H1 (cell line): ENCODE data around the gene CA9. TPM values are rescaled to one million over a fixed set of nuclear protein-coding genes. Genes with fewer than 3 reads are reported as not detected.
"Not testable (repeated sequence)": the region's sequence is repeated elsewhere in the genome, so short reads cannot be mapped to it uniquely, and the experiment has no call there.

Source experiments
- CTCF ChIA-PET: fragments of 300-600 bp; sonication (Branson Sonifier 250); formaldehyde crosslinking; loops from one replicate; lab custom pipeline; 2021; ENCODE audit not compliant: partially characterized antibody; lab: Charles Lee
- POLR2A ChIA-PET: fragments of 300-600 bp; sonication (Branson Sonifier 250); formaldehyde crosslinking; loops from one replicate; lab custom pipeline; 2021; ENCODE audit warnings: inconsistent platforms; ENCODE audit not compliant: partially characterized antibody; lab: Charles Lee
- DNase-seq, 2 experiments: peaks; one replicate each; pipeline versions ENCODE4 v3.0.0 to v3.0.0-alpha.2; 2010 to 2022; ENCODE audit warnings: low spot score in 2 of 2, low read depth in 1 of 2, mixed read lengths in 1 of 2
- FAIRE-seq: peaks from 2 replicates; lab custom pipeline; 2011; peaks lifted over from hg19 to GRCh38; lab: Jason Lieb, UNC
- H2AFZ ChIP-seq: 2 replicates; pipeline ENCODE4 v1.8.1; 2012; ENCODE audit warnings: low read length, inconsistent platforms
- H2AK5ac ChIP-seq: 2 replicates; pipeline ENCODE4 v1.6.1; 2013; ENCODE audit warnings: low read depth, low read length
- H2BK120ac ChIP-seq: replicated peaks from 2 replicates; pipeline ENCODE3; 2013; ENCODE audit warnings: low read depth, low read length, inconsistent platforms
- H2BK12ac ChIP-seq: 2 replicates; pipeline ENCODE4 v1.6.1; 2013; ENCODE audit warnings: low read depth, low read length
- H2BK15ac ChIP-seq: 2 replicates; pipeline ENCODE4 v1.6.1; 2013; ENCODE audit warnings: low read length
- H2BK20ac ChIP-seq: 2 replicates; pipeline ENCODE4 v1.6.1; 2013; ENCODE audit warnings: low read length
- H2BK5ac ChIP-seq: 2 replicates; pipeline ENCODE4 v1.6.1; 2013; ENCODE audit warnings: low read depth, low read length
- H3K14ac ChIP-seq: 2 replicates; pipeline ENCODE4 v1.6.1; 2013; ENCODE audit warnings: inconsistent platforms; ENCODE audit not compliant: insufficient read length
- H3K18ac ChIP-seq: 2 replicates; pipeline ENCODE4 v1.6.1; 2013; ENCODE audit warnings: low read length; ENCODE audit errors: extremely low read depth
- H3K23ac ChIP-seq: 2 replicates; pipeline ENCODE4 v1.6.1; 2013; ENCODE audit warnings: inconsistent platforms; ENCODE audit not compliant: insufficient read length
- H3K23me2 ChIP-seq: 2 replicates; pipeline ENCODE4 v1.6.1; 2013; ENCODE audit warnings: low read depth, low read length
- H3K27ac ChIP-seq: 2 replicates; pipeline ENCODE4 v1.6.1; 2011; ENCODE audit warnings: low read depth, low read length, inconsistent platforms
- H3K27me3 ChIP-seq, 4 experiments: replicated peaks in 1 of 4; 1 replicate in 1 of 4; 2 replicates in 3 of 4; pipeline versions ENCODE4 v1.6.1 to v1.8.1; 2011 to 2013; ENCODE audit warnings: low read length in 3 of 4, mild to moderate bottlenecking in 3 of 4, inconsistent platforms in 2 of 4, mixed read lengths in 2 of 4, moderate library complexity in 1 of 4; ENCODE audit not compliant: control insufficient read depth in 3 of 4, insufficient read depth in 3 of 4; ENCODE audit errors: extremely low read depth in 1 of 4
- H3K36me3 ChIP-seq, 4 experiments: 2 replicates each; pipeline versions ENCODE4 v1.6.1 to v1.8.1; 2011 to 2013; ENCODE audit warnings: mild to moderate bottlenecking in 4 of 4, low read length in 3 of 4, moderate library complexity in 2 of 4, control low read depth in 1 of 4, inconsistent platforms in 1 of 4; ENCODE audit not compliant: insufficient read depth in 4 of 4, control insufficient read depth in 2 of 4
- H3K4ac ChIP-seq: replicated peaks from 2 replicates; pipeline ENCODE3; 2013; ENCODE audit warnings: low read length, low read depth, mixed read lengths, inconsistent platforms; ENCODE audit not compliant: insufficient read length
- H3K4me1 ChIP-seq, 4 experiments: replicated peaks in 1 of 4; 1 replicate in 1 of 4; 2 replicates in 3 of 4; pipeline versions ENCODE4 v1.6.1 to v1.8.1; 2011 to 2013; ENCODE audit warnings: low read length in 3 of 4, inconsistent platforms in 2 of 4, mixed read lengths in 1 of 4; ENCODE audit not compliant: insufficient read depth in 4 of 4, control insufficient read depth in 3 of 4
- H3K4me2 ChIP-seq, 2 experiments: 2 replicates each; pipeline versions ENCODE4 v1.6.1 to v1.8.1; 2011 to 2013; ENCODE audit warnings: low read depth in 2 of 2, low read length in 2 of 2, control low read depth in 1 of 2, inconsistent platforms in 1 of 2, mild to moderate bottlenecking in 1 of 2; ENCODE audit not compliant: insufficient read depth in 1 of 2
- H3K4me3 ChIP-seq, 4 experiments: fragments of 200-600, 300-600 bp in 1 of 4; sonication (generic), shearing (Covaris generic), sonication (Bioruptor Twin) in 1 of 4; 2 replicates each; pipeline versions ENCODE4 v1.5.1 to v1.8.1; 2011 to 2016; ENCODE audit warnings: low read length in 4 of 4, low read depth in 3 of 4, control low read depth in 2 of 4, inconsistent platforms in 2 of 4, mild to moderate bottlenecking in 2 of 4, mixed read lengths in 1 of 4, moderate library complexity in 1 of 4; ENCODE audit not compliant: insufficient read depth in 2 of 4; ENCODE audit errors: extremely low read depth in 1 of 4
- H3K56ac ChIP-seq: replicated peaks from 2 replicates; pipeline ENCODE3; 2013; ENCODE audit warnings: low read depth, mild to moderate bottlenecking, mixed read lengths, low read length, inconsistent platforms; ENCODE audit not compliant: insufficient read length
- H3K79me1 ChIP-seq: 2 replicates; pipeline ENCODE4 v1.6.1; 2013; ENCODE audit warnings: low read depth, low read length, control low read depth
- H3K79me2 ChIP-seq, 2 experiments: 2 replicates each; pipeline versions ENCODE4 v1.6.1 to v1.8.1; 2012 to 2013; ENCODE audit warnings: low read length in 2 of 2, mild to moderate bottlenecking in 2 of 2, inconsistent platforms in 1 of 2; ENCODE audit not compliant: insufficient read depth in 2 of 2, control insufficient read depth in 1 of 2
- H3K9ac ChIP-seq, 4 experiments: replicated peaks in 1 of 4; 1 replicate in 1 of 4; 2 replicates in 3 of 4; pipeline versions ENCODE4 v1.6.1 to v1.8.1; 2011 to 2013; ENCODE audit warnings: low read depth in 3 of 4, low read length in 3 of 4, control low read depth in 2 of 4, mild to moderate bottlenecking in 2 of 4, moderate library complexity in 2 of 4, inconsistent platforms in 1 of 4; ENCODE audit errors: extremely low read depth in 1 of 4
- H3K9me3 ChIP-seq, 2 experiments: 2 replicates each; pipeline versions ENCODE4 v1.6.1 to v1.8.1; 2012 to 2013; ENCODE audit warnings: mild to moderate bottlenecking in 2 of 2, moderate library complexity in 2 of 2, control low read depth in 1 of 2, inconsistent platforms in 1 of 2, low read depth in 1 of 2, low read length in 1 of 2, mixed read lengths in 1 of 2; ENCODE audit not compliant: insufficient read depth in 2 of 2
- H4K20me1 ChIP-seq, 2 experiments: replicated peaks in 1 of 2; 2 replicates each; pipeline versions ENCODE3 to v1.8.1; 2011 to 2013; ENCODE audit warnings: inconsistent platforms in 2 of 2, low read length in 2 of 2, mild to moderate bottlenecking in 1 of 2; ENCODE audit not compliant: insufficient read depth in 2 of 2, control insufficient read depth in 1 of 2
- H4K5ac ChIP-seq: 2 replicates; pipeline ENCODE4 v1.6.1; 2013; ENCODE audit warnings: low read length, low read depth, mixed read lengths, inconsistent platforms; ENCODE audit not compliant: insufficient read length
- H4K8ac ChIP-seq: 2 replicates; pipeline ENCODE4 v1.8.0; 2013; ENCODE audit warnings: mild to moderate bottlenecking, moderate library complexity, low read length, inconsistent platforms; ENCODE audit not compliant: insufficient read depth; ENCODE audit errors: extremely low read depth
- H4K91ac ChIP-seq: replicated peaks from 2 replicates; pipeline ENCODE3; 2013; ENCODE audit warnings: low read length, mixed read lengths, inconsistent platforms; ENCODE audit not compliant: insufficient read length
- WGBS, 2 experiments: shearing (Covaris generic) in 1 of 2; methylation state at CpG; one replicate each; pipeline versions ENCODE4 v1.1.6 to v1.1.7; 2013 to 2015; ENCODE audit warnings: low lambda C conversion rate in 2 of 2, mixed read lengths in 2 of 2, inconsistent platforms in 1 of 2, low coverage in 1 of 2, missing lambda C conversion rate in 1 of 2; ENCODE audit not compliant: insufficient replicate concordance in 2 of 2, insufficient coverage in 1 of 2, insufficient read length in 1 of 2; ENCODE audit errors: extremely low coverage in 1 of 2, missing lambda C conversion rate in 1 of 2; 5-methylcytosine and 5-hydroxymethylcytosine counted together
- polyA plus RNA-seq, 7 experiments: library from polyadenylated mRNA; depleted of rRNA in 3 of 7; stranded (reverse) in 5 of 7; unstranded in 2 of 7; fragments of >200 nt in 5 of 7; fragments of 200-250 nt in 2 of 7; gene quantifications; 1 replicate in 5 of 7; 2 replicates in 1 of 7; 4 replicates in 1 of 7; pipeline versions ENCODE4 v1.2.1 to v1.2.3, GENCODE V29; 2011 to 2013; ENCODE audit warnings: missing spikeins in 2 of 7, mixed read lengths in 2 of 7
- total RNA-seq: library from RNA; stranded (reverse); fragmentation: NEBNext Ultra II Directional; extraction: Animal tissue kit (Norgen Biotek cat#: 25700); gene quantifications from 2 replicates; pipeline ENCODE4 v1.2.1, GENCODE V29; 2021

The CA9 gene
- total and polyA plus RNA-seq, 2 of the 8 experiments (the other 6 are each of a cell fraction or from before 2014, with no cell fraction given) = 1.3 to 1.8 TPM

GRCh38 chr9:35640431-35640830, 33.3 kb upstream of the CA9 start:
- H3K4ac ChIP-seq, H2BK15ac ChIP-seq, H3K4me3 ChIP-seq, H3K4me1 ChIP-seq, H3K36me3 ChIP-seq, H4K8ac ChIP-seq, H2BK20ac ChIP-seq, H3K4me2 ChIP-seq, H4K20me1 ChIP-seq, H3K23me2 ChIP-seq, H3K23ac ChIP-seq, H3K27me3 ChIP-seq, H2BK5ac ChIP-seq, H3K79me1 ChIP-seq, H2AFZ ChIP-seq, H3K18ac ChIP-seq, H3K14ac ChIP-seq, H3K9ac ChIP-seq, H3K56ac ChIP-seq, H3K9me3 ChIP-seq, H3K27ac ChIP-seq, H2BK12ac ChIP-seq, DNase-seq, H3K79me2 ChIP-seq, FAIRE-seq, H2BK120ac ChIP-seq, H4K91ac ChIP-seq, H2AK5ac ChIP-seq, H4K5ac ChIP-seq: not testable (repeated sequence)
- WGBS, 2 experiments = 97% methylated on average over 15 of the region's 15 CpGs; no CpG with 5 or more reads in 1 of the 2 experiments
- ChIA-PET POLR2A (interaction anchor here (0.7 kb wide), 1 partner anchor 18 kb away, joined by 3 read pairs; the partner anchor contains the start of genes CCDC107 and RMRP), CTCF (interaction anchor here (1.0 to 1.3 kb wide), 3 partner anchors 21 to 187 kb away, joined by 3 to 4 read pairs (median 3); no protein-coding TSS in a partner anchor)

GRCh38 chr9:35641478-35641877, 32.2 kb upstream of the CA9 start:
- POLR2A ChIA-PET = not testable (repeated sequence)

More at GRCh38 chr9:35641478-35641877, 32.2 kb upstream of the CA9 start:
- H3K79me1 ChIP-seq, H2BK120ac ChIP-seq, H3K9me3 ChIP-seq, H4K20me1 ChIP-seq, H3K4ac ChIP-seq, H3K23ac ChIP-seq, H2BK20ac ChIP-seq, H3K18ac ChIP-seq, H3K4me3 ChIP-seq, H4K91ac ChIP-seq, H2AFZ ChIP-seq, H3K27me3 ChIP-seq, H3K27ac ChIP-seq, H3K4me1 ChIP-seq, DNase-seq, H2AK5ac ChIP-seq, H2BK5ac ChIP-seq, H3K14ac ChIP-seq, H3K4me2 ChIP-seq, H3K79me2 ChIP-seq, H2BK12ac ChIP-seq, H2BK15ac ChIP-seq, H3K9ac ChIP-seq, H3K36me3 ChIP-seq, H4K5ac ChIP-seq, H3K56ac ChIP-seq, H3K23me2 ChIP-seq, FAIRE-seq, H4K8ac ChIP-seq: not testable (repeated sequence)
- CTCF ChIA-PET = interaction anchor here (1.0 to 2.1 kb wide), 4 partner anchors 26 to 88 kb away, joined by 3 to 6 read pairs (median 4); no protein-coding TSS in a partner anchor
- 100% methylated on average over 3 of the region's 3 CpGs; no CpG with 5 or more reads in 1 of the 2 experiments for WGBS, 2 experiments
